ENCODE measurements around the gene NLRC4. TPM values are rescaled to one million over a fixed set of nuclear protein-coding genes. Genes with fewer than 3 reads are reported as not detected.

NLRC4 gene
- total RNA-seq, 1 experiment from 2014 or later = not detected

DNA sequence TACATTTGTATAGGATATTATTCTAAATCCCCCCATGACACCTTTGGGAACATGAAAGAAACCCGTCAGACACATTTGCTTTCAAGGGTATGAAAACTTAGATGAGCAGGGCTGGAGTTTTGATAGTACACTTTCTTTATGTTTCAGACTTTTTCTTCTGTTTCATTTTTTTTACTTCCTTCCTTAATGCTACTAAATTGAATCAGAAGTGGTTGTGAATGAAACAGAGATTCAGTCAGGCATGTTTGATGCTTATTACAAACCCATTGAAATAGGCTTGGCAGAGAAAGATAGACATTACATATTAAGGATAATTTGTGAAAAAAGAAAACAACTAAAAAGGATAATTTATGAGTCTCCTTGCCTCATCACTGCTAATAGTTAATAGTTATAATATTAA lies 72.3 kb downstream of the NLRC4 start:
- peaks cover 8% of the 10 kb centered on the region for H3K4me1 Mint-ChIP-seq (ENCODE audit: low read depth, unreplicated experiment)
- no peaks in the 10 kb centered on the region for H3K27me3 Mint-ChIP-seq (ENCODE audit: unreplicated experiment)
- CTCF ChIA-PET = interaction anchor here (0.5 kb wide), 1 partner anchor 66 kb away, joined by 4 read pairs; no protein-coding TSS in a partner anchor
- H3K36me3 Mint-ChIP-seq (ENCODE audit: insufficient read depth, unreplicated experiment) = peaks cover 10% of the 10 kb centered on the region
- intact Hi-C loops (cut with micrococcal nuclease; ENCODE audit: unreplicated experiment) = no loop called here
- BruUV-seq (replicated peaks) = no TSS peak
- TF ChIP-seq, protein P1, sequence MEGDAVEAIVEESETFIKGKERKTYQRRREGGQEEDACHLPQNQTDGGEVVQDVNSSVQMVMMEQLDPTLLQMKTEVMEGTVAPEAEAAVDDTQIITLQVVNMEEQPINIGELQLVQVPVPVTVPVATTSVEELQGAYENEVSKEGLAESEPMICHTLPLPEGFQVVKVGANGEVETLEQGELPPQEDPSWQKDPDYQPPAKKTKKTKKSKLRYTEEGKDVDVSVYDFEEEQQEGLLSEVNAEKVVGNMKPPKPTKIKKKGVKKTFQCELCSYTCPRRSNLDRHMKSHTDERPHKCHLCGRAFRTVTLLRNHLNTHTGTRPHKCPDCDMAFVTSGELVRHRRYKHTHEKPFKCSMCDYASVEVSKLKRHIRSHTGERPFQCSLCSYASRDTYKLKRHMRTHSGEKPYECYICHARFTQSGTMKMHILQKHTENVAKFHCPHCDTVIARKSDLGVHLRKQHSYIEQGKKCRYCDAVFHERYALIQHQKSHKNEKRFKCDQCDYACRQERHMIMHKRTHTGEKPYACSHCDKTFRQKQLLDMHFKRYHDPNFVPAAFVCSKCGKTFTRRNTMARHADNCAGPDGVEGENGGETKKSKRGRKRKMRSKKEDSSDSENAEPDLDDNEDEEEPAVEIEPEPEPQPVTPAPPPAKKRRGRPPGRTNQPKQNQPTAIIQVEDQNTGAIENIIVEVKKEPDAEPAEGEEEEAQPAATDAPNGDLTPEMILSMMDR (IDR thresholded peaks at IDR 0.05; ENCODE audit: unreplicated experiment) = no peak
- DNase-seq = no peak
- no peak overlapping the region for H3K27ac Mint-ChIP-seq (ENCODE audit: unreplicated experiment)
- no peak overlapping the region for H3K4me3 Mint-ChIP-seq (ENCODE audit: low read depth, unreplicated experiment)
- H3K9me3 Mint-ChIP-seq (ENCODE audit: low read depth, unreplicated experiment) = no peaks in the 10 kb centered on the region

DNA sequence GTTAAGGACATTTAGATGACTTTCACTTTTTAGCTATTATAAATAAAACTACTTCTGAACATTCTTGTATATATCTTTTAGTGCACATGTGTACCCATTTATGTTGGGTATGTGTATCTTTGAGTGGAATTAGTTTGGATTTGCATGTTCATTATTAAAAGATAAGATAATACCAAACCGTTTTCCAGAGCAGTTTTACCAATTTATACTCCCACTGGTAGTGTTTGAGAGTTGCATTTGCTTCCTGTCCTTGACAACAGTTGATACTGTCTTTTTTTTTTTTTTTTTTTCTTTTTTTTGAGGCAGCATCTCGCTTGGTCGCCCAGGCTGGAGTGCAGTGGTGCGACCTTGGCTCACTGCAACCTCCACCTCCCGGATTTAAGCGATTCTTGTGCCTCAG lies 75.7 kb downstream of the NLRC4 start:
- H3K27ac Mint-ChIP-seq (ENCODE audit: unreplicated experiment) = no peak overlapping the region
- H3K36me3 Mint-ChIP-seq (ENCODE audit: insufficient read depth, unreplicated experiment) = peaks cover 15% of the 10 kb centered on the region
- H3K4me3 Mint-ChIP-seq (ENCODE audit: low read depth, unreplicated experiment) = no peak overlapping the region
- H3K4me1 Mint-ChIP-seq (ENCODE audit: low read depth, unreplicated experiment) = peaks cover 8% of the 10 kb centered on the region
- intact Hi-C loops (cut with micrococcal nuclease; ENCODE audit: unreplicated experiment) = no loop called here
- H3K9me3 Mint-ChIP-seq (ENCODE audit: low read depth, unreplicated experiment) = no peaks in the 10 kb centered on the region
- CTCF ChIA-PET = interaction anchor here (0.7 kb wide), 1 partner anchor 582 kb away, joined by 6 read pairs; no protein-coding TSS in a partner anchor
- H3K27me3 Mint-ChIP-seq (ENCODE audit: unreplicated experiment) = no peaks in the 10 kb centered on the region
- DNase-seq = no peak
- no TSS peak for BruUV-seq (replicated peaks)
- TF ChIP-seq, protein P1 (IDR thresholded peaks at IDR 0.05; ENCODE audit: unreplicated experiment) = no peak

DNA sequence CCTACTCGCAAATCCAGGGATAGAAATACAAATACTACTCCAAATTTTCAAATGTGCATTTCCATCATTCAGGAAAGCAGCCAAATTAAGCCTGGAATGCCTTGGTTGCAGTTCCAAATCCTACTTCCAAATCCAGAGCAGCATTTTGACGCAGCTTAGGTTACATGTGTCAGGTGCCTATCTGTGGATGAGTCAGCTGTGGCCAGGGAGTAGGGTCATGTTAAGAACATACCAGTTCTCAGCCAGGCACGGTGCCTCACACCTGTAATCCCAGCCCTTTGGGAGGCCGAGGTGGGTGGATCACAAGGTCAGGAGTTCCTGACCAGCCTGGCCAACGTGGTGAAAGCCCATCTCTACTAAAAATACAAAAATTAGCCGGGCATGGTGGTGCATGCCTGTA lies 82.0 kb downstream of the NLRC4 start:
- Mint-ChIP-seq H3K4me3 (ENCODE audit: low read depth, unreplicated experiment) (no peak overlapping the region), H3K9me3 (ENCODE audit: low read depth, unreplicated experiment) (no peaks in the 10 kb centered on the region), H3K27me3 (ENCODE audit: unreplicated experiment) (no peaks in the 10 kb centered on the region), H3K4me1 (ENCODE audit: low read depth, unreplicated experiment) (no peaks in the 10 kb centered on the region), H3K27ac (ENCODE audit: unreplicated experiment) (no peak overlapping the region), H3K36me3 (ENCODE audit: insufficient read depth, unreplicated experiment) (peaks cover 13% of the 10 kb centered on the region)
- no peak for DNase-seq
- CTCF ChIA-PET = no interaction called here
- BruUV-seq (replicated peaks) = no TSS peak
- intact Hi-C loops (cut with micrococcal nuclease; ENCODE audit: unreplicated experiment) = no loop called here
- TF ChIP-seq, protein P1 (IDR thresholded peaks at IDR 0.05; ENCODE audit: unreplicated experiment) = no peak

Other genes starting within 250 kb of the NLRC4 start
- gene DPY30, start 225.1 kb downstream of the NLRC4 start, total RNA-seq (2022) = 106 and 117 TPM in 2 replicates
- 18.5 and 18.8 TPM in 2 replicates for gene SPAST, start 201.3 kb downstream of the NLRC4 start, total RNA-seq (2022)
- 35.1 and 35.3 TPM in 2 replicates for gene SLC30A6, start 99.0 kb downstream of the NLRC4 start, total RNA-seq (2022)
- 50.5 and 57.0 TPM in 2 replicates for gene YIPF4, start 13.0 kb upstream of the NLRC4 start, total RNA-seq (2022)
- 84.2 and 91.0 TPM in 2 replicates for gene BIRC6, start 92.1 kb upstream of the NLRC4 start, total RNA-seq (2022)

All from Calu3 (cell line).